K562 (cell line): ENCODE data around the gene LHPP. TPM values are rescaled to one million over a fixed set of nuclear protein-coding genes. Genes with fewer than 3 reads are reported as not detected.

Experiments
- FOSL1 ChIP-seq: fragments of 200-800 bp; sonication (Bioruptor generic); conservative IDR thresholded peaks from 2 replicates; pipeline ENCODE4 v1.6.1; 2016; ENCODE audit warnings: missing genetic modification characterization, missing compliant biosample characterization
- GABPA ChIP-seq: fragments of 200-800 bp; sonication (Bioruptor generic); conservative IDR thresholded peaks from 2 replicates; pipeline ENCODE4 v1.6.1; 2016; ENCODE audit warnings: low read depth, missing genetic modification characterization, missing compliant biosample characterization
- NELFE ChIP-seq: IDR thresholded peaks from 2 replicates; pipeline ENCODE4 v1.6.1; 2011; ENCODE audit warnings: mild to moderate bottlenecking; ENCODE audit not compliant: insufficient read depth, insufficient read length
- SAFB ChIP-seq: fragments of 200-400 bp; formaldehyde crosslinking; IDR thresholded peaks from 2 replicates; pipeline ENCODE4 v1.6.1; 2017; ENCODE audit warnings: low read depth, low read length, borderline replicate concordance
- SMAD2 ChIP-seq: fragments of 150-350 bp; IDR thresholded peaks from 2 replicates; pipeline ENCODE4 v1.6.1; 2014; ENCODE audit warnings: low read depth, mild to moderate bottlenecking, low read length
- SMARCC2 ChIP-seq: fragments of 450-650 bp; IDR thresholded peaks from 2 replicates; pipeline ENCODE4 v1.6.1; 2017; ENCODE audit warnings: antibody characterized with exemption, moderate library complexity, mild to moderate bottlenecking, low read depth
- ZKSCAN3 ChIP-seq: fragments of 250-450 bp; sonication (Bioruptor Pico); IDR thresholded peaks from 2 replicates; pipeline ENCODE4 v1.4.0; 2020
- ZNF311 ChIP-seq: fragments of 250-450 bp; sonication (Bioruptor Pico); IDR thresholded peaks from 2 replicates; pipeline ENCODE4 v1.4.0; 2020; ENCODE audit warnings: mild to moderate bottlenecking, moderate library complexity
- ZNF436 ChIP-seq: fragments of 250-450, 450-650 bp; sonication (Bioruptor Pico); formaldehyde crosslinking; IDR thresholded peaks from 2 replicates; pipeline ENCODE4 v1.7.0; 2020; ENCODE audit warnings: mild to moderate bottlenecking
- polyA plus RNA-seq, 8 experiments: library from polyadenylated mRNA; depleted of rRNA in 4 of 8; stranded (reverse) in 5 of 8; unstranded in 3 of 8; fragments of >200 nt; fragmentation: Nextera tagmentation in 2 of 8; fragmentation: Illumina TruSeq in 1 of 8; extraction: Ambion mirVana in 2 of 8; extraction: Trizol in 1 of 8; gene quantifications; 2 replicates each; pipeline versions ENCODE4 v1.2.1 to v1.2.3, GENCODE V29; 2011 to 2014; ENCODE audit warnings: inconsistent platforms in 1 of 8, missing spikeins in 1 of 8
- total RNA-seq, 7 experiments: library from RNA; depleted of rRNA in 6 of 7; stranded (reverse); fragments of >200 nt in 6 of 7; fragmentation: Illumina TruSeq in 2 of 7; extraction: Trizol in 2 of 7; gene quantifications; 2 replicates each; pipeline versions ENCODE4 v1.2.1 to v1.2.3, GENCODE V29; 2011 to 2021; ENCODE audit warnings: low replicate concordance in 1 of 7
- TF ChIP-seq, protein P1 (sequence below): fragments of 450-650 bp; IDR thresholded peaks from 2 replicates; pipeline ENCODE4 v1.6.1; 2016; ENCODE audit warnings: mild to moderate bottlenecking, moderate library complexity
- TF ChIP-seq, protein P2 (sequence below), 2 experiments: fragments of 450-650 bp in 1 of 2; IDR thresholded peaks; 2 replicates each; pipeline ENCODE4 v1.6.1; 2011 to 2017; ENCODE audit warnings: low read depth in 2 of 2, antibody characterized with exemption in 1 of 2, borderline replicate concordance in 1 of 2, low read length in 1 of 2, mild to moderate bottlenecking in 1 of 2, mixed read lengths in 1 of 2; ENCODE audit not compliant: control insufficient read depth in 1 of 2

LHPP gene
- total and polyA plus RNA-seq, 9 of the 15 experiments (the other 6 are each of a cell fraction or from before 2014, with no cell fraction given), result 0.34 to 7.4 (median 3.0) TPM

DNA sequence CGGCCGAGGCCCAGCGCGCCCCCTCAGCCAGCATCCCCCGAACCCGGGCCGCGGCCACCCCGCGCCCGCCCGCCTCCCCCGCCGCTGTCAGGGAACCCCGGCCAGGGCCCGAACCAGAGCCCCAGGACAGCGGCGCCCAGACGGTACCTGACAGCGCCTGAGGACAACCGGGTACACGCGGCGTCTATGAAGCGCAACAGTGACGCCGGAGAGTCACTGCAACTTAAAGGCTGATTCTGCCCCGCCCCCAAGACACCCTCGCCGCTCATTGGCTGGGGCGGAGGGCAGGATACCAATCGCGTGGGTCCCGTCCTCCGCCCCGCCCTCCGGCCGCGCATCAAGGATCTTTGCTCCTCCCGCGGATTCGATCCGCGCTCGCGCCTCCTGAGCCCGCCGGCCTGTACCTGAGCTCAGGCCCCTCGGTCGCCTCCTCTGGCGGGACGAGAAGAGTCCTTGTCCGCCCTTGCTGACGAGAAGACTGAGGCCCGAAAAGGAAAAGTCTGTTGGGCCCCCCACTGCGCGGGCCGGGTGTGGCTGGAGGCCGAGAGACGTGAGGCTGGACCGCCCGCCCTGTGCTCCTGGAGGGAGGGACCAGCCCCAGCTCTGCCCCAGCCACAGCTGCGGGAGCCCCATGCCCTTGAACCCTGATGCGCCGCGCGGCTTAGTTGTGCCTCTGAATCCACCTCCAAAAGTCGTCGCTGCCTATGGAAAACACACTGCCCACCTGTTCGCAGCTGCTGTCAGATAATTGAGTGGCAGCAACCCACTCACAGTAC lies 42.7 kb upstream of the LHPP start, which contains the start of gene OAT (continued):
- no peak for TF ChIP-seq FOSL1 (tag)
- no peak for TF ChIP-seq ZNF436 (CRISPR knock-in tag)
- no peak for TF ChIP-seq SMARCC2
- TF ChIP-seq, protein P1, sequence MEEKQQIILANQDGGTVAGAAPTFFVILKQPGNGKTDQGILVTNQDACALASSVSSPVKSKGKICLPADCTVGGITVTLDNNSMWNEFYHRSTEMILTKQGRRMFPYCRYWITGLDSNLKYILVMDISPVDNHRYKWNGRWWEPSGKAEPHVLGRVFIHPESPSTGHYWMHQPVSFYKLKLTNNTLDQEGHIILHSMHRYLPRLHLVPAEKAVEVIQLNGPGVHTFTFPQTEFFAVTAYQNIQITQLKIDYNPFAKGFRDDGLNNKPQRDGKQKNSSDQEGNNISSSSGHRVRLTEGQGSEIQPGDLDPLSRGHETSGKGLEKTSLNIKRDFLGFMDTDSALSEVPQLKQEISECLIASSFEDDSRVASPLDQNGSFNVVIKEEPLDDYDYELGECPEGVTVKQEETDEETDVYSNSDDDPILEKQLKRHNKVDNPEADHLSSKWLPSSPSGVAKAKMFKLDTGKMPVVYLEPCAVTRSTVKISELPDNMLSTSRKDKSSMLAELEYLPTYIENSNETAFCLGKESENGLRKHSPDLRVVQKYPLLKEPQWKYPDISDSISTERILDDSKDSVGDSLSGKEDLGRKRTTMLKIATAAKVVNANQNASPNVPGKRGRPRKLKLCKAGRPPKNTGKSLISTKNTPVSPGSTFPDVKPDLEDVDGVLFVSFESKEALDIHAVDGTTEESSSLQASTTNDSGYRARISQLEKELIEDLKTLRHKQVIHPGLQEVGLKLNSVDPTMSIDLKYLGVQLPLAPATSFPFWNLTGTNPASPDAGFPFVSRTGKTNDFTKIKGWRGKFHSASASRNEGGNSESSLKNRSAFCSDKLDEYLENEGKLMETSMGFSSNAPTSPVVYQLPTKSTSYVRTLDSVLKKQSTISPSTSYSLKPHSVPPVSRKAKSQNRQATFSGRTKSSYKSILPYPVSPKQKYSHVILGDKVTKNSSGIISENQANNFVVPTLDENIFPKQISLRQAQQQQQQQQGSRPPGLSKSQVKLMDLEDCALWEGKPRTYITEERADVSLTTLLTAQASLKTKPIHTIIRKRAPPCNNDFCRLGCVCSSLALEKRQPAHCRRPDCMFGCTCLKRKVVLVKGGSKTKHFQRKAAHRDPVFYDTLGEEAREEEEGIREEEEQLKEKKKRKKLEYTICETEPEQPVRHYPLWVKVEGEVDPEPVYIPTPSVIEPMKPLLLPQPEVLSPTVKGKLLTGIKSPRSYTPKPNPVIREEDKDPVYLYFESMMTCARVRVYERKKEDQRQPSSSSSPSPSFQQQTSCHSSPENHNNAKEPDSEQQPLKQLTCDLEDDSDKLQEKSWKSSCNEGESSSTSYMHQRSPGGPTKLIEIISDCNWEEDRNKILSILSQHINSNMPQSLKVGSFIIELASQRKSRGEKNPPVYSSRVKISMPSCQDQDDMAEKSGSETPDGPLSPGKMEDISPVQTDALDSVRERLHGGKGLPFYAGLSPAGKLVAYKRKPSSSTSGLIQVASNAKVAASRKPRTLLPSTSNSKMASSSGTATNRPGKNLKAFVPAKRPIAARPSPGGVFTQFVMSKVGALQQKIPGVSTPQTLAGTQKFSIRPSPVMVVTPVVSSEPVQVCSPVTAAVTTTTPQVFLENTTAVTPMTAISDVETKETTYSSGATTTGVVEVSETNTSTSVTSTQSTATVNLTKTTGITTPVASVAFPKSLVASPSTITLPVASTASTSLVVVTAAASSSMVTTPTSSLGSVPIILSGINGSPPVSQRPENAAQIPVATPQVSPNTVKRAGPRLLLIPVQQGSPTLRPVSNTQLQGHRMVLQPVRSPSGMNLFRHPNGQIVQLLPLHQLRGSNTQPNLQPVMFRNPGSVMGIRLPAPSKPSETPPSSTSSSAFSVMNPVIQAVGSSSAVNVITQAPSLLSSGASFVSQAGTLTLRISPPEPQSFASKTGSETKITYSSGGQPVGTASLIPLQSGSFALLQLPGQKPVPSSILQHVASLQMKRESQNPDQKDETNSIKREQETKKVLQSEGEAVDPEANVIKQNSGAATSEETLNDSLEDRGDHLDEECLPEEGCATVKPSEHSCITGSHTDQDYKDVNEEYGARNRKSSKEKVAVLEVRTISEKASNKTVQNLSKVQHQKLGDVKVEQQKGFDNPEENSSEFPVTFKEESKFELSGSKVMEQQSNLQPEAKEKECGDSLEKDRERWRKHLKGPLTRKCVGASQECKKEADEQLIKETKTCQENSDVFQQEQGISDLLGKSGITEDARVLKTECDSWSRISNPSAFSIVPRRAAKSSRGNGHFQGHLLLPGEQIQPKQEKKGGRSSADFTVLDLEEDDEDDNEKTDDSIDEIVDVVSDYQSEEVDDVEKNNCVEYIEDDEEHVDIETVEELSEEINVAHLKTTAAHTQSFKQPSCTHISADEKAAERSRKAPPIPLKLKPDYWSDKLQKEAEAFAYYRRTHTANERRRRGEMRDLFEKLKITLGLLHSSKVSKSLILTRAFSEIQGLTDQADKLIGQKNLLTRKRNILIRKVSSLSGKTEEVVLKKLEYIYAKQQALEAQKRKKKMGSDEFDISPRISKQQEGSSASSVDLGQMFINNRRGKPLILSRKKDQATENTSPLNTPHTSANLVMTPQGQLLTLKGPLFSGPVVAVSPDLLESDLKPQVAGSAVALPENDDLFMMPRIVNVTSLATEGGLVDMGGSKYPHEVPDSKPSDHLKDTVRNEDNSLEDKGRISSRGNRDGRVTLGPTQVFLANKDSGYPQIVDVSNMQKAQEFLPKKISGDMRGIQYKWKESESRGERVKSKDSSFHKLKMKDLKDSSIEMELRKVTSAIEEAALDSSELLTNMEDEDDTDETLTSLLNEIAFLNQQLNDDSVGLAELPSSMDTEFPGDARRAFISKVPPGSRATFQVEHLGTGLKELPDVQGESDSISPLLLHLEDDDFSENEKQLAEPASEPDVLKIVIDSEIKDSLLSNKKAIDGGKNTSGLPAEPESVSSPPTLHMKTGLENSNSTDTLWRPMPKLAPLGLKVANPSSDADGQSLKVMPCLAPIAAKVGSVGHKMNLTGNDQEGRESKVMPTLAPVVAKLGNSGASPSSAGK, result peak; percentile 36
- TF ChIP-seq ZKSCAN3, result no peak
- no peak for TF ChIP-seq GABPA (tag)
- TF ChIP-seq SMAD2, result no peak
- TF ChIP-seq NELFE, result no peak
- no peak for TF ChIP-seq SAFB
- TF ChIP-seq ZNF311 (CRISPR knock-in tag), result no peak
- TF ChIP-seq, protein P2, sequence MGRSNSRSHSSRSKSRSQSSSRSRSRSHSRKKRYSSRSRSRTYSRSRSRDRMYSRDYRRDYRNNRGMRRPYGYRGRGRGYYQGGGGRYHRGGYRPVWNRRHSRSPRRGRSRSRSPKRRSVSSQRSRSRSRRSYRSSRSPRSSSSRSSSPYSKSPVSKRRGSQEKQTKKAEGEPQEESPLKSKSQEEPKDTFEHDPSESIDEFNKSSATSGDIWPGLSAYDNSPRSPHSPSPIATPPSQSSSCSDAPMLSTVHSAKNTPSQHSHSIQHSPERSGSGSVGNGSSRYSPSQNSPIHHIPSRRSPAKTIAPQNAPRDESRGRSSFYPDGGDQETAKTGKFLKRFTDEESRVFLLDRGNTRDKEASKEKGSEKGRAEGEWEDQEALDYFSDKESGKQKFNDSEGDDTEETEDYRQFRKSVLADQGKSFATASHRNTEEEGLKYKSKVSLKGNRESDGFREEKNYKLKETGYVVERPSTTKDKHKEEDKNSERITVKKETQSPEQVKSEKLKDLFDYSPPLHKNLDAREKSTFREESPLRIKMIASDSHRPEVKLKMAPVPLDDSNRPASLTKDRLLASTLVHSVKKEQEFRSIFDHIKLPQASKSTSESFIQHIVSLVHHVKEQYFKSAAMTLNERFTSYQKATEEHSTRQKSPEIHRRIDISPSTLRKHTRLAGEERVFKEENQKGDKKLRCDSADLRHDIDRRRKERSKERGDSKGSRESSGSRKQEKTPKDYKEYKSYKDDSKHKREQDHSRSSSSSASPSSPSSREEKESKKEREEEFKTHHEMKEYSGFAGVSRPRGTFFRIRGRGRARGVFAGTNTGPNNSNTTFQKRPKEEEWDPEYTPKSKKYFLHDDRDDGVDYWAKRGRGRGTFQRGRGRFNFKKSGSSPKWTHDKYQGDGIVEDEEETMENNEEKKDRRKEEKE (IDR thresholded peaks at IDR 0.05; ENCODE audit: borderline replicate concordance in 1 of 2, control insufficient read depth in 1 of 2, low read depth in 2 of 2, low read length in 1 of 2), result no peak
